Measurements from ENCODE around the gene PACS2.

DNA sequence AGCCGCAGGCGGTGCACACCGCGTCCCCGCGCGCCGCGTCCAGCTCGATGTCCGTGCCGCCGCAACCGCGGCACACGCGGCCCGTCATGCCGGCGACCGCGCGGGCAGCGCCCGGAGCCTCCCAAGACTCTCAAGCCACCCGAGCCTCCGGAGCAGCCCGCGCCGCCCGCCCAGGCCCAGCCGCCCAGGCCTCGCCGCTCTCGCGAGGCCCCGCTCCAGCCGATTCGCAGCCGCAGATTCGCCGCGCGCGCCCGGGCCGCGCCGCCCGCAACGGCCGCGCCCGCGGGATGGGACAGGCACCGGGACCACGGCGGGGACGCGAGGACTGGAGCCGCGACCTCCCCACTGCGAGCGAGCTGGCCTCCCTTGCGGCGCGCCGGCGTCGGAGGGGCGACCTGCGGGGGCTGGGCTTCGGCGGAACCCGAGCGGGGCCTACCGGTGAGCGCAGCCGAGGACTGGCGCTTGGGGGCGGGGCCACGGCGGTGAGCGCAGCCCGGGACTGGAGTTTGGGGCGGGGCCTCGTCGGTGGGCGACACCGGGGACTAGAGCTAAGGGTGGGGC lies 13.9 kb upstream of the PACS2 start, which contains the start of gene BRF1:
- TF ChIP-seq, protein P1, sequence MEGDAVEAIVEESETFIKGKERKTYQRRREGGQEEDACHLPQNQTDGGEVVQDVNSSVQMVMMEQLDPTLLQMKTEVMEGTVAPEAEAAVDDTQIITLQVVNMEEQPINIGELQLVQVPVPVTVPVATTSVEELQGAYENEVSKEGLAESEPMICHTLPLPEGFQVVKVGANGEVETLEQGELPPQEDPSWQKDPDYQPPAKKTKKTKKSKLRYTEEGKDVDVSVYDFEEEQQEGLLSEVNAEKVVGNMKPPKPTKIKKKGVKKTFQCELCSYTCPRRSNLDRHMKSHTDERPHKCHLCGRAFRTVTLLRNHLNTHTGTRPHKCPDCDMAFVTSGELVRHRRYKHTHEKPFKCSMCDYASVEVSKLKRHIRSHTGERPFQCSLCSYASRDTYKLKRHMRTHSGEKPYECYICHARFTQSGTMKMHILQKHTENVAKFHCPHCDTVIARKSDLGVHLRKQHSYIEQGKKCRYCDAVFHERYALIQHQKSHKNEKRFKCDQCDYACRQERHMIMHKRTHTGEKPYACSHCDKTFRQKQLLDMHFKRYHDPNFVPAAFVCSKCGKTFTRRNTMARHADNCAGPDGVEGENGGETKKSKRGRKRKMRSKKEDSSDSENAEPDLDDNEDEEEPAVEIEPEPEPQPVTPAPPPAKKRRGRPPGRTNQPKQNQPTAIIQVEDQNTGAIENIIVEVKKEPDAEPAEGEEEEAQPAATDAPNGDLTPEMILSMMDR (IDR thresholded peaks at IDR 0.05): no peak
- no peak for TF ChIP-seq ZFX (IDR thresholded peaks at IDR 0.05; ENCODE audit: borderline replicate concordance)
